H9 (cell line): ENCODE results near the gene TMC3. TPM values are rescaled to one million over a fixed set of nuclear protein-coding genes. Genes with fewer than 3 reads are reported as not detected.

ENCODE experiments used
- DNase-seq: peaks from one replicate; pipeline ENCODE4 v3.0.0-alpha.2; 2017
- H2AFZ ChIP-seq: one replicate; pipeline ENCODE4 v1.6.1; 2013; ENCODE audit warnings: mild to moderate bottlenecking, low read length, control low read depth, moderate library complexity
- H2AK5ac ChIP-seq: 2 replicates; pipeline ENCODE4 v1.6.1; 2013; ENCODE audit warnings: low read length, control low read depth, mixed read lengths; ENCODE audit not compliant: insufficient read length
- H2BK120ac ChIP-seq: one replicate; pipeline ENCODE4 v1.6.1; 2013; ENCODE audit warnings: low read depth, mild to moderate bottlenecking, low read length, control low read depth, inconsistent platforms; ENCODE audit not compliant: poor library complexity, severe bottlenecking
- H2BK12ac ChIP-seq: 2 replicates; pipeline ENCODE4 v1.6.1; 2013; ENCODE audit warnings: low read length, control low read depth, mixed read lengths, low read depth; ENCODE audit not compliant: insufficient read length
- H2BK15ac ChIP-seq: 2 replicates; pipeline ENCODE4 v1.6.1; 2013; ENCODE audit warnings: low read depth, low read length, control low read depth
- H2BK20ac ChIP-seq: one replicate; pipeline ENCODE4 v1.6.1; 2013; ENCODE audit warnings: low read depth, mild to moderate bottlenecking, low read length, control low read depth, inconsistent platforms; ENCODE audit not compliant: poor library complexity, severe bottlenecking
- H2BK5ac ChIP-seq: 2 replicates; pipeline ENCODE4 v1.6.1; 2013; ENCODE audit warnings: low read length, control low read depth, mixed read lengths; ENCODE audit not compliant: insufficient read length
- H3K14ac ChIP-seq: 2 replicates; pipeline ENCODE4 v1.6.1; 2013; ENCODE audit warnings: low read length, control low read depth; ENCODE audit not compliant: insufficient read depth
- H3K18ac ChIP-seq: 2 replicates; pipeline ENCODE4 v1.6.1; 2013; ENCODE audit warnings: low read depth, mild to moderate bottlenecking, mixed read lengths, low read length, control low read depth; ENCODE audit not compliant: insufficient read length
- H3K23ac ChIP-seq: 2 replicates; pipeline ENCODE4 v1.6.1; 2013; ENCODE audit warnings: low read length, control low read depth, mixed read lengths, low read depth; ENCODE audit not compliant: insufficient read length
- H3K23me2 ChIP-seq: 2 replicates; pipeline ENCODE4 v1.6.1; 2013; ENCODE audit warnings: low read depth, mild to moderate bottlenecking, mixed read lengths, low read length, control low read depth; ENCODE audit not compliant: insufficient read length, poor library complexity, severe bottlenecking
- H3K27ac ChIP-seq: 2 replicates; pipeline ENCODE4 v1.5.1; 2013; ENCODE audit warnings: low read length, control low read depth, mixed read lengths, low read depth; ENCODE audit not compliant: insufficient read length
- H3K27me3 ChIP-seq: 2 replicates; pipeline ENCODE4 v1.6.1; 2013; ENCODE audit warnings: low read length, control low read depth, inconsistent platforms; ENCODE audit not compliant: insufficient read depth
- H3K4ac ChIP-seq: 2 replicates; pipeline ENCODE4 v1.6.1; 2013; ENCODE audit warnings: low read depth, mild to moderate bottlenecking, control low read depth, inconsistent platforms, low read length, moderate library complexity
- H3K4me1 ChIP-seq: 2 replicates; pipeline ENCODE4 v1.6.1; 2013; ENCODE audit warnings: low read length, control low read depth, inconsistent platforms; ENCODE audit not compliant: insufficient read depth
- H3K4me2 ChIP-seq: 2 replicates; pipeline ENCODE4 v1.6.1; 2013; ENCODE audit warnings: low read length, control low read depth, mixed read lengths; ENCODE audit not compliant: insufficient read length, insufficient read depth
- H3K56ac ChIP-seq: 2 replicates; pipeline ENCODE4 v1.6.1; 2013; ENCODE audit warnings: low read depth, mild to moderate bottlenecking, mixed read lengths, low read length, control low read depth; ENCODE audit not compliant: insufficient read length
- H3K79me1 ChIP-seq: 2 replicates; pipeline ENCODE4 v1.6.1; 2013; ENCODE audit warnings: low read depth, mild to moderate bottlenecking, moderate library complexity, low read length, control low read depth, inconsistent platforms; ENCODE audit not compliant: insufficient read depth, poor library complexity, severe bottlenecking
- H3K79me2 ChIP-seq: 2 replicates; pipeline ENCODE4 v1.6.1; 2013; ENCODE audit warnings: low read length, control low read depth, inconsistent platforms; ENCODE audit not compliant: insufficient read depth
- H3K9ac ChIP-seq: 2 replicates; pipeline ENCODE4 v1.6.1; 2013; ENCODE audit warnings: low read length, control low read depth, mixed read lengths; ENCODE audit not compliant: insufficient read length; ENCODE audit errors: extremely low read depth
- H3K9me3 ChIP-seq: one replicate; pipeline ENCODE4 v1.6.1; 2013; ENCODE audit warnings: low read depth, low read length, inconsistent platforms; ENCODE audit not compliant: control insufficient read depth
- H3T11ph ChIP-seq: one replicate; pipeline ENCODE4 v1.6.1; 2013; ENCODE audit warnings: mild to moderate bottlenecking, low read length, control low read depth, inconsistent platforms
- H4K20me1 ChIP-seq: one replicate; pipeline ENCODE4 v1.6.1; 2013; ENCODE audit not compliant: control insufficient read depth, insufficient read length, insufficient read depth
- H4K5ac ChIP-seq: 2 replicates; pipeline ENCODE4 v1.6.1; 2013; ENCODE audit warnings: low read depth, mild to moderate bottlenecking, mixed read lengths, low read length, control low read depth; ENCODE audit not compliant: insufficient read length
- H4K8ac ChIP-seq: replicated peaks from 2 replicates; pipeline ENCODE4 v1.6.1; 2013; ENCODE audit warnings: low read length, control low read depth, mixed read lengths, low read depth; ENCODE audit not compliant: insufficient read length
- H4K91ac ChIP-seq: 2 replicates; pipeline ENCODE4 v1.6.1; 2013; ENCODE audit warnings: low read depth, mild to moderate bottlenecking, moderate library complexity, mixed read lengths, low read length, control low read depth; ENCODE audit not compliant: insufficient read length
- H3K27ac Mint-ChIP-seq, 3 experiments: 2 replicates in 2 of 3; 3 replicates in 1 of 3; pipeline ENCODE4 v1.8.0; 2020 to 2021; ENCODE audit warnings: mixed read lengths in 3 of 3, mild to moderate bottlenecking in 1 of 3, moderate library complexity in 1 of 3
- H3K27me3 Mint-ChIP-seq: 2 replicates; pipeline ENCODE4 v1.8.0; 2021; ENCODE audit warnings: low read depth, mild to moderate bottlenecking, moderate library complexity, mixed read lengths
- H3K36me3 Mint-ChIP-seq, 3 experiments: 2 replicates in 2 of 3; 3 replicates in 1 of 3; pipeline ENCODE4 v1.8.0; 2020 to 2021; ENCODE audit warnings: low read depth in 3 of 3, mixed read lengths in 3 of 3; ENCODE audit not compliant: insufficient read depth in 1 of 3
- H3K4me1 Mint-ChIP-seq, 2 experiments: 2 replicates each; pipeline ENCODE4 v1.8.0; 2020; ENCODE audit warnings: mixed read lengths in 2 of 2
- H3K4me3 Mint-ChIP-seq, 2 experiments: 2 replicates in 1 of 2; 3 replicates in 1 of 2; pipeline ENCODE4 v1.8.0; 2020 to 2021; ENCODE audit warnings: mild to moderate bottlenecking in 2 of 2, mixed read lengths in 2 of 2, moderate library complexity in 1 of 2
- H3K9me3 Mint-ChIP-seq, 2 experiments: 2 replicates in 1 of 2; 3 replicates in 1 of 2; pipeline ENCODE4 v1.8.0; 2020; ENCODE audit warnings: mild to moderate bottlenecking in 2 of 2, mixed read lengths in 2 of 2, moderate library complexity in 1 of 2
- WGBS: extraction: QIAGEN DNeasy Blood & Tissue Kit; methylation state at CpG from one replicate; pipeline ENCODE4 v1.1.7; 2013; ENCODE audit warnings: missing lambda C conversion rate, low lambda C conversion rate, mixed read lengths; ENCODE audit not compliant: insufficient read length; ENCODE audit errors: extremely low coverage; 5-methylcytosine and 5-hydroxymethylcytosine counted together
- total RNA-seq: library from RNA; stranded (reverse); gene quantifications from 2 replicates; pipeline ENCODE4 v1.2.1, GENCODE V29; 2021
- TF ChIP-seq, protein P1 (sequence below): fragments of 200-600 bp; sonication (generic); conservative IDR thresholded peaks from 3 replicates; pipeline ENCODE4 v1.8.0; 2021; ENCODE audit warnings: antibody characterized with exemption, mild to moderate bottlenecking

The TMC3 gene
- total RNA-seq, 1 experiment from 2014 or later: not detected

GRCh38 chr15:81299630-81300273, 74.3 kb downstream of the TMC3 start:
- Histone ChIP-seq H3K79me1 (no peaks in the 10 kb centered on the region), H4K8ac (no peak overlapping the region), H2AK5ac (no peak overlapping the region), H4K91ac (no peak overlapping the region), H3K4me1 (peaks cover 9% of the 10 kb centered on the region; the same call in 1 of the 2 replicates), H3K79me2 (no peaks in the 10 kb centered on the region), H2BK120ac (no peak overlapping the region), H2BK12ac (no peak overlapping the region), H2AFZ (no peak overlapping the region), H3K9me3 (no peaks in the 10 kb centered on the region), H3K27ac (no peak overlapping the region), H2BK5ac (no peak overlapping the region), H3K18ac (no peak overlapping the region), H3K4me2 (no peak overlapping the region), H3K9ac (no peak overlapping the region), H3K14ac (no peak overlapping the region), H4K5ac (no peak overlapping the region), H3K56ac (no peak overlapping the region), H3K4ac (no peak overlapping the region), H3K27me3 (no peaks in the 10 kb centered on the region), H2BK15ac (no peak overlapping the region), H3T11ph (no peak overlapping the region), H2BK20ac (no peak overlapping the region), H3K23ac (no peak overlapping the region), H4K20me1 (no peaks in the 10 kb centered on the region), H3K23me2 (no peaks in the 10 kb centered on the region)
- TF ChIP-seq, protein P1, sequence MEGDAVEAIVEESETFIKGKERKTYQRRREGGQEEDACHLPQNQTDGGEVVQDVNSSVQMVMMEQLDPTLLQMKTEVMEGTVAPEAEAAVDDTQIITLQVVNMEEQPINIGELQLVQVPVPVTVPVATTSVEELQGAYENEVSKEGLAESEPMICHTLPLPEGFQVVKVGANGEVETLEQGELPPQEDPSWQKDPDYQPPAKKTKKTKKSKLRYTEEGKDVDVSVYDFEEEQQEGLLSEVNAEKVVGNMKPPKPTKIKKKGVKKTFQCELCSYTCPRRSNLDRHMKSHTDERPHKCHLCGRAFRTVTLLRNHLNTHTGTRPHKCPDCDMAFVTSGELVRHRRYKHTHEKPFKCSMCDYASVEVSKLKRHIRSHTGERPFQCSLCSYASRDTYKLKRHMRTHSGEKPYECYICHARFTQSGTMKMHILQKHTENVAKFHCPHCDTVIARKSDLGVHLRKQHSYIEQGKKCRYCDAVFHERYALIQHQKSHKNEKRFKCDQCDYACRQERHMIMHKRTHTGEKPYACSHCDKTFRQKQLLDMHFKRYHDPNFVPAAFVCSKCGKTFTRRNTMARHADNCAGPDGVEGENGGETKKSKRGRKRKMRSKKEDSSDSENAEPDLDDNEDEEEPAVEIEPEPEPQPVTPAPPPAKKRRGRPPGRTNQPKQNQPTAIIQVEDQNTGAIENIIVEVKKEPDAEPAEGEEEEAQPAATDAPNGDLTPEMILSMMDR: no peak
- no peaks in the 10 kb centered on the region for H3K9me3 Mint-ChIP-seq
- no peak for DNase-seq
- no peak overlapping the region; a peak in 1 of 5 replicates for H3K4me3 Mint-ChIP-seq
- H3K36me3 Mint-ChIP-seq: no peaks in the 10 kb centered on the region
- peaks cover 34 to 37% of the 10 kb centered on the region in 2 experiments for H3K4me1 Mint-ChIP-seq
- no CpG with 5 or more reads among the region's 14 CpGs for WGBS
- H3K27me3 Mint-ChIP-seq: peaks cover 14% of the 10 kb centered on the region
- no peak overlapping the region for H3K27ac Mint-ChIP-seq
